GM23338 (cell line): Measurements from ENCODE around the gene ABHD17A. TPM values are rescaled to one million over a fixed set of nuclear protein-coding genes. Genes with fewer than 3 reads are reported as not detected.

ENCODE experiments used
- ATAC-seq: fragments of 200-7000 bp; cut with Tn5 transposase; 3 replicates; pipeline ENCODE4 v1.9.1; 2020
- DNase-seq: peaks from one replicate; pipeline ENCODE4 v3.0.0-alpha.2; 2015; ENCODE audit warnings: low spot score
- H2AFZ ChIP-seq: fragments of 200-600 bp; sonication (generic); 2 replicates; pipeline ENCODE4 v1.8.0; 2016; ENCODE audit warnings: antibody characterized with exemption, mild to moderate bottlenecking, moderate library complexity
- H3F3A ChIP-seq: fragments of 200-600 bp; sonication (generic); replicated peaks from 2 replicates; pipeline ENCODE4 v1.8.0; 2017; ENCODE audit warnings: antibody characterized with exemption, mixed run types, low read depth
- H3K27ac ChIP-seq: fragments of 200-600 bp; sonication (generic); 2 replicates; pipeline ENCODE4 v1.6.1; 2016; ENCODE audit warnings: low read depth
- H3K27me3 ChIP-seq: fragments of 200-600 bp; sonication (generic); 2 replicates; pipeline ENCODE4 v1.8.0; 2016; ENCODE audit warnings: mild to moderate bottlenecking, mixed run types, moderate library complexity; ENCODE audit not compliant: insufficient read depth
- H3K36me3 ChIP-seq: fragments of 200-600 bp; sonication (generic); 2 replicates; pipeline ENCODE4 v1.8.0; 2016; ENCODE audit warnings: mild to moderate bottlenecking; ENCODE audit not compliant: insufficient read depth
- H3K4me1 ChIP-seq: fragments of 200-600 bp; sonication (generic); 2 replicates; pipeline ENCODE4 v1.8.0; 2016; ENCODE audit warnings: mild to moderate bottlenecking, moderate library complexity; ENCODE audit not compliant: insufficient read depth
- H3K4me2 ChIP-seq: fragments of 200-600 bp; sonication (generic); 2 replicates; pipeline ENCODE4 v1.7.1; 2017; ENCODE audit warnings: mixed run types
- H3K4me3 ChIP-seq: fragments of 200-600 bp; sonication (generic); 2 replicates; pipeline ENCODE4 v1.6.1; 2016; ENCODE audit warnings: mixed run types
- H3K79me2 ChIP-seq: fragments of 200-600 bp; sonication (generic); replicated peaks from 2 replicates; pipeline ENCODE4 v1.8.0; 2017; ENCODE audit warnings: mild to moderate bottlenecking; ENCODE audit not compliant: insufficient read depth
- H3K9me2 ChIP-seq: fragments of 200-600 bp; sonication (generic); 2 replicates; pipeline ENCODE4 v1.8.0; 2017; ENCODE audit not compliant: insufficient read depth
- H4K20me1 ChIP-seq: fragments of 200-600 bp; sonication (generic); replicated peaks from 2 replicates; pipeline ENCODE4 v1.8.0; 2017; ENCODE audit warnings: mild to moderate bottlenecking; ENCODE audit not compliant: insufficient read depth
- H3K27ac Mint-ChIP-seq: 2 replicates; pipeline ENCODE4 v1.8.0; 2020; ENCODE audit warnings: inconsistent platforms, mild to moderate bottlenecking, moderate library complexity, mixed read lengths
- H3K27me3 Mint-ChIP-seq: 3 replicates; pipeline ENCODE4 v1.8.0; 2022; ENCODE audit warnings: low read depth, mild to moderate bottlenecking, moderate library complexity, mixed read lengths, inconsistent platforms; ENCODE audit not compliant: insufficient read depth, poor library complexity
- H3K36me3 Mint-ChIP-seq: 3 replicates; pipeline ENCODE4 v1.8.0; 2021; ENCODE audit warnings: low read depth, mild to moderate bottlenecking, inconsistent platforms, moderate library complexity, mixed read lengths
- H3K4me1 Mint-ChIP-seq: 3 replicates; pipeline ENCODE4 v1.8.0; 2020; ENCODE audit warnings: mild to moderate bottlenecking, inconsistent platforms, mixed read lengths
- H3K4me3 Mint-ChIP-seq: 3 replicates; pipeline ENCODE4 v1.8.0; 2021; ENCODE audit warnings: moderate library complexity, mild to moderate bottlenecking, inconsistent platforms, mixed read lengths
- H3K9me3 Mint-ChIP-seq: 3 replicates; pipeline ENCODE4 v1.8.0; 2020; ENCODE audit warnings: moderate library complexity, mild to moderate bottlenecking, inconsistent platforms, mixed read lengths
- CREB1 ChIP-seq: fragments of 250-450 bp; sonication (Bioruptor Pico); IDR thresholded peaks from 2 replicates; pipeline ENCODE4 v1.5.0; 2020; ENCODE audit warnings: low read depth, mild to moderate bottlenecking, moderate library complexity
- CTCF ChIP-seq, 2 experiments: fragments of 200-600 bp in 1 of 2; sonication (generic) in 1 of 2; conservative IDR thresholded peaks; 2 replicates each; pipeline versions ENCODE4 v1.5.1 to v1.6.1; 2016 to 2017; ENCODE audit warnings: antibody characterized with exemption in 2 of 2, low read depth in 2 of 2, mild to moderate bottlenecking in 2 of 2, moderate library complexity in 1 of 2
- ETS1 ChIP-seq: IDR thresholded peaks from 2 replicates; pipeline ENCODE4 v1.6.1; 2016; ENCODE audit warnings: antibody characterized with exemption
- EZH2phosphoT487 ChIP-seq: fragments of 200-600 bp; sonication (generic); IDR thresholded peaks from one replicate; pipeline ENCODE4 v1.8.1; 2018; ENCODE audit warnings: antibody characterized with exemption; ENCODE audit not compliant: unreplicated experiment
- JUNB ChIP-seq: IDR thresholded peaks from one replicate; pipeline ENCODE4 v1.6.1; 2016; ENCODE audit warnings: antibody characterized with exemption; ENCODE audit not compliant: unreplicated experiment
- REST ChIP-seq: IDR thresholded peaks from one replicate; pipeline ENCODE4 v1.6.1; 2018; ENCODE audit warnings: antibody characterized with exemption; ENCODE audit not compliant: unreplicated experiment
- ZNF114 ChIP-seq: fragments of 250-450 bp; sonication (Bioruptor Pico); IDR thresholded peaks from 2 replicates; pipeline ENCODE4 v1.5.0; 2020; ENCODE audit warnings: mild to moderate bottlenecking, moderate library complexity
- ZNF331 ChIP-seq: fragments of 250-450 bp; sonication (Bioruptor Pico); IDR thresholded peaks from 2 replicates; pipeline ENCODE4 v1.5.0; 2020; ENCODE audit warnings: low read depth, mild to moderate bottlenecking, moderate library complexity
- ZNF462 ChIP-seq: fragments of 250-450 bp; sonication (Bioruptor Pico); IDR thresholded peaks from 2 replicates; pipeline ENCODE4 v1.5.0; 2020; ENCODE audit warnings: mild to moderate bottlenecking, moderate library complexity
- polyA plus RNA-seq: library from polyadenylated mRNA; unstranded; fragments of >200 nt; fragmentation: Nextera tagmentation; extraction: Ambion mirVana; gene quantifications from 2 replicates; pipeline ENCODE4 v1.2.1, GENCODE V29; 2016
- total RNA-seq: library from RNA; depleted of rRNA; stranded (reverse); fragments of >200 nt; shearing (Covaris generic); gene quantifications from 2 replicates; pipeline ENCODE4 v1.2.3, GENCODE V29; 2014

The ABHD17A gene
- total and polyA plus RNA-seq, 2 experiments from 2014 or later = 34.2 to 99.9 TPM

GRCh38 chr19:1847348-1847683 lies 38.0 kb downstream of the ABHD17A start (continued):
- TF ChIP-seq CTCF (conservative IDR thresholded peaks at IDR 0.05; ENCODE audit: low read depth in 2 of 2) (no peak), JUNB (no peak), ZNF331 (no peak), CREB1 (no peak), ZNF114 (CRISPR knock-in tag) (no peak)

GRCh38 chr19:1846517-1847204 lies 38.6 kb downstream of the ABHD17A start:
- DNase-seq (no peak), ATAC-seq (no peak)
- peak overlapping the region; percentile 98 for H3K4me2 ChIP-seq
- H3K9me3 Mint-ChIP-seq = 0 out of 3 replicates have a peak, but pooled peaks cover 2% of the 10 kb centered on the region
- H2AFZ ChIP-seq = no peak overlapping the region
- H3F3A ChIP-seq = peaks cover 16% of the 10 kb centered on the region
- H3K4me3 ChIP-seq = peak overlapping the region; percentile 96
- no peaks in the 10 kb centered on the region for H3K36me3 ChIP-seq
- peak overlapping the region; percentile 90 for H3K4me3 Mint-ChIP-seq
- H3K27me3 ChIP-seq = no peaks in the 10 kb centered on the region
- no peak overlapping the region for H3K27ac ChIP-seq
- H3K79me2 ChIP-seq = peaks cover 64% of the 10 kb centered on the region
- H3K27me3 Mint-ChIP-seq = peaks cover 26% of the 10 kb centered on the region
- peaks cover 3% of the 10 kb centered on the region; the same call in 1 of the 2 replicates for H3K4me1 ChIP-seq
- H3K27ac Mint-ChIP-seq = no peak overlapping the region
- H3K36me3 Mint-ChIP-seq = no peaks in the 10 kb centered on the region; the same call in 2 of the 3 replicates
- peaks cover 24% of the 10 kb centered on the region for H4K20me1 ChIP-seq
- peaks cover 28% of the 10 kb centered on the region for H3K4me1 Mint-ChIP-seq
- H3K9me2 ChIP-seq = no peaks in the 10 kb centered on the region
- no peak for TF ChIP-seq CREB1
- no peak for TF ChIP-seq CTCF (conservative IDR thresholded peaks at IDR 0.05; ENCODE audit: low read depth in 2 of 2)
- TF ChIP-seq JUNB = no peak
- no peak for TF ChIP-seq ZNF462 (CRISPR knock-in tag)
- no peak for TF ChIP-seq EZH2phosphoT487
- TF ChIP-seq REST = no peak
- TF ChIP-seq ETS1 = no peak
